Activated naive CD4-positive, alpha-beta T cell (primary cell): ENCODE results near the gene ZNF326.

Experiments
- DNase-seq, 4 experiments: peaks; one replicate each; lab custom pipeline; 2025; lab: John Stamatoyannopoulos, UW

The ZNF326 gene

GRCh38 chr1:90074566-90074965, 79.7 kb downstream of the ZNF326 start:
- DNase-seq = no peak

GRCh38 chr1:90074970-90075391, 80.1 kb downstream of the ZNF326 start:
- DNase-seq = no peak

- DNase-seq = no peak
Measured at GRCh38 chr1:90083995-90084394, 89.1 kb downstream of the ZNF326 start.
